ENCODE results near the gene SLC39A1.

Gene SLC39A1

GRCh38 chr1:153957744-153958110 is 5.6 kb downstream of the SLC39A1 start:
- DNase-seq (ENCODE audit: insufficient read length, low spot score) (no peak), FAIRE-seq (peak; percentile 95)
- TF ChIP-seq SPI1 (IDR thresholded peaks at IDR 0.05; ENCODE audit: low read depth, low read length) = peak; percentile 44; the same call in 1 of the 2 replicates
- TF ChIP-seq POLR2AphosphoS5 (IDR thresholded peaks at IDR 0.05; ENCODE audit: low read depth, low read length) = peak; percentile 68; the same call in 1 of the 2 replicates
- TF ChIP-seq TAF1 (IDR thresholded peaks at IDR 0.05; ENCODE audit: low read depth, low read length) = peak; percentile 48; the same call in 1 of the 2 replicates
- peak; percentile 52; the same call in 1 of the 2 replicates for TF ChIP-seq POU2F2 (IDR thresholded peaks at IDR 0.05; ENCODE audit: low read depth, low read length)
- no peak for TF ChIP-seq PAX5 (IDR thresholded peaks at IDR 0.05; ENCODE audit: insufficient read depth, low read length, severe bottlenecking)
- TF ChIP-seq POLR2A (IDR thresholded peaks at IDR 0.05; ENCODE audit: low read depth, low read length) = peak; percentile 85

- peak; percentile 78 for FAIRE-seq
- no peak for DNase-seq (ENCODE audit: insufficient read length, low spot score)
- TF ChIP-seq PAX5 (IDR thresholded peaks at IDR 0.05; ENCODE audit: insufficient read depth, low read length, severe bottlenecking) = no peak
- TF ChIP-seq POLR2A (IDR thresholded peaks at IDR 0.05; ENCODE audit: low read depth, low read length) = no peak
- no peak for TF ChIP-seq POU2F2 (IDR thresholded peaks at IDR 0.05; ENCODE audit: low read depth, low read length)
- TF ChIP-seq SPI1 (IDR thresholded peaks at IDR 0.05; ENCODE audit: low read depth, low read length) = no peak
- TF ChIP-seq POLR2AphosphoS5 (IDR thresholded peaks at IDR 0.05; ENCODE audit: low read depth, low read length) = no peak
- no peak for TF ChIP-seq TAF1 (IDR thresholded peaks at IDR 0.05; ENCODE audit: low read depth, low read length)
Measured at GRCh38 chr1:153956997-153957715, 6.2 kb downstream of the SLC39A1 start.

- DNase-seq (ENCODE audit: insufficient read length, low spot score) = no peak
- TF ChIP-seq POU2F2 (IDR thresholded peaks at IDR 0.05; ENCODE audit: low read depth, low read length) (no peak), PAX5 (IDR thresholded peaks at IDR 0.05; ENCODE audit: insufficient read depth, low read length, severe bottlenecking) (no peak), POLR2AphosphoS5 (IDR thresholded peaks at IDR 0.05; ENCODE audit: low read depth, low read length) (no peak), SPI1 (IDR thresholded peaks at IDR 0.05; ENCODE audit: low read depth, low read length) (no peak), TAF1 (IDR thresholded peaks at IDR 0.05; ENCODE audit: low read depth, low read length) (no peak), POLR2A (IDR thresholded peaks at IDR 0.05; ENCODE audit: low read depth, low read length) (no peak)
- FAIRE-seq = no peak
Measured at GRCh38 chr1:153954826-153955225, 8.5 kb downstream of the SLC39A1 start.

GRCh38 chr1:153953859-153954365 is 9.4 kb downstream of the SLC39A1 start:
- DNase-seq (ENCODE audit: insufficient read length, low spot score) (no peak), FAIRE-seq (no peak)
- TF ChIP-seq TAF1 (IDR thresholded peaks at IDR 0.05; ENCODE audit: low read depth, low read length) (no peak), SPI1 (IDR thresholded peaks at IDR 0.05; ENCODE audit: low read depth, low read length) (no peak), PAX5 (IDR thresholded peaks at IDR 0.05; ENCODE audit: insufficient read depth, low read length, severe bottlenecking) (no peak), POLR2A (IDR thresholded peaks at IDR 0.05; ENCODE audit: low read depth, low read length) (no peak), POLR2AphosphoS5 (IDR thresholded peaks at IDR 0.05; ENCODE audit: low read depth, low read length) (no peak), POU2F2 (IDR thresholded peaks at IDR 0.05; ENCODE audit: low read depth, low read length) (no peak)

GRCh38 chr1:153951801-153952200 is 11.5 kb downstream of the SLC39A1 start:
- no peak for DNase-seq (ENCODE audit: insufficient read length, low spot score)
- no peak for TF ChIP-seq POLR2AphosphoS5 (IDR thresholded peaks at IDR 0.05; ENCODE audit: low read depth, low read length)
- no peak for TF ChIP-seq TAF1 (IDR thresholded peaks at IDR 0.05; ENCODE audit: low read depth, low read length)
- TF ChIP-seq PAX5 (IDR thresholded peaks at IDR 0.05; ENCODE audit: insufficient read depth, low read length, severe bottlenecking) = no peak
- no peak for TF ChIP-seq POU2F2 (IDR thresholded peaks at IDR 0.05; ENCODE audit: low read depth, low read length)
- no peak for TF ChIP-seq POLR2A (IDR thresholded peaks at IDR 0.05; ENCODE audit: low read depth, low read length)
- no peak for TF ChIP-seq SPI1 (IDR thresholded peaks at IDR 0.05; ENCODE audit: low read depth, low read length)
- FAIRE-seq = no peak

GRCh38 chr1:153951183-153951582 is 12.2 kb downstream of the SLC39A1 start:
- no peak for FAIRE-seq
- TF ChIP-seq POLR2A (IDR thresholded peaks at IDR 0.05; ENCODE audit: low read depth, low read length) (no peak), POLR2AphosphoS5 (IDR thresholded peaks at IDR 0.05; ENCODE audit: low read depth, low read length) (no peak), TAF1 (IDR thresholded peaks at IDR 0.05; ENCODE audit: low read depth, low read length) (no peak), POU2F2 (IDR thresholded peaks at IDR 0.05; ENCODE audit: low read depth, low read length) (no peak), SPI1 (IDR thresholded peaks at IDR 0.05; ENCODE audit: low read depth, low read length) (no peak), PAX5 (IDR thresholded peaks at IDR 0.05; ENCODE audit: insufficient read depth, low read length, severe bottlenecking) (no peak)
- no peak for DNase-seq (ENCODE audit: insufficient read length, low spot score)

- peak; percentile 97 for DNase-seq (ENCODE audit: insufficient read length, low spot score)
- FAIRE-seq = peak; percentile 85
Measured at GRCh38 chr1:153946622-153947241, 16.6 kb downstream of the SLC39A1 start, which contains the start of gene DENND4B. Gene DENND4B (minus strand): TSS chr1:153946718. CDS start chr1:153944374, 2,344 bp downstream.

GRCh38 chr1:153945795-153946621 is 17.3 kb downstream of the SLC39A1 start:
- peak; percentile 93 for DNase-seq (ENCODE audit: insufficient read length, low spot score)
- peak; percentile 100 for FAIRE-seq
- TF ChIP-seq PAX5 (IDR thresholded peaks at IDR 0.05; ENCODE audit: insufficient read depth, low read length, severe bottlenecking) (peak; percentile 71), TAF1 (IDR thresholded peaks at IDR 0.05; ENCODE audit: low read depth, low read length) (no peak), POLR2AphosphoS5 (IDR thresholded peaks at IDR 0.05; ENCODE audit: low read depth, low read length) (peak; percentile 68; the same call in 1 of the 2 replicates), SPI1 (IDR thresholded peaks at IDR 0.05; ENCODE audit: low read depth, low read length) (peak; percentile 99), POU2F2 (IDR thresholded peaks at IDR 0.05; ENCODE audit: low read depth, low read length) (peak; percentile 86), POLR2A (IDR thresholded peaks at IDR 0.05; ENCODE audit: low read depth, low read length) (peak; percentile 52; the same call in 1 of the 2 replicates)

More at GRCh38 chr1:153946622-153947241, 16.6 kb downstream of the SLC39A1 start, which contains the start of gene DENND4B:
- TF ChIP-seq PAX5 (IDR thresholded peaks at IDR 0.05; ENCODE audit: insufficient read depth, low read length, severe bottlenecking) = no peak
- peak; percentile 74 for TF ChIP-seq SPI1 (IDR thresholded peaks at IDR 0.05; ENCODE audit: low read depth, low read length)
- peak; percentile 15 for TF ChIP-seq POLR2AphosphoS5 (IDR thresholded peaks at IDR 0.05; ENCODE audit: low read depth, low read length)
- TF ChIP-seq POLR2A (IDR thresholded peaks at IDR 0.05; ENCODE audit: low read depth, low read length) = no peak
- TF ChIP-seq TAF1 (IDR thresholded peaks at IDR 0.05; ENCODE audit: low read depth, low read length) = no peak
- no peak for TF ChIP-seq POU2F2 (IDR thresholded peaks at IDR 0.05; ENCODE audit: low read depth, low read length)

Measured in GM12891 (cell line).